GM12878 (cell line): ENCODE data around the gene SYT1. TPM values are rescaled to one million over a fixed set of nuclear protein-coding genes. Genes with fewer than 3 reads are reported as not detected.

Experiments
- ATAC-seq: fragments of 200-7000 bp; cut with Tn5 transposase; 3 replicates; pipeline ENCODE4 v1.9.1; 2020; ENCODE audit warnings: mild to moderate bottlenecking, moderate library complexity
- Bru-seq: library from RNA; stranded (reverse); fragments of 400-500 nt; gene quantifications from one replicate; lab custom pipeline; 2021; lab: Mats Ljungman, UMichigan
- BruChase-seq, 2 experiments: library from RNA; stranded (reverse); fragments of 400-500 nt; gene quantifications; one replicate each; lab custom pipeline; 2021; lab: Mats Ljungman, UMichigan
- BruUV-seq: library from RNA; stranded (reverse); fragments of 400-500 nt; replicated peaks from 2 replicates; lab custom pipeline; 2021; lab: Mats Ljungman, UMichigan
- CTCF ChIA-PET: fragments of 300-600 bp; sonication (Branson Sonifier 250); formaldehyde crosslinking; extraction: SDS; loops from one replicate; lab custom pipeline; 2021; ENCODE audit warnings: inconsistent platforms; lab: Yijun Ruan, JAX
- POLR2A ChIA-PET: fragments of 350-600 bp; formaldehyde crosslinking; extraction: SDS; loops from one replicate; lab custom pipeline; 2021; ENCODE audit warnings: inconsistent platforms; lab: Charles Lee
- RAD21 ChIA-PET: fragments of 300-600 bp; sonication (Branson Sonifier 250); formaldehyde crosslinking; loops from one replicate; lab custom pipeline; 2023; ENCODE audit warnings: antibody characterized with exemption; ENCODE audit not compliant: unreplicated experiment; lab: Charles Lee
- SMC1A ChIA-PET: fragments of 300-600 bp; sonication (Branson Sonifier 250); formaldehyde crosslinking; loops from one replicate; lab custom pipeline; 2023; ENCODE audit not compliant: unreplicated experiment, uncharacterized antibody; lab: Charles Lee
- DNase-seq: peaks from one replicate; pipeline ENCODE4 v3.0.0-alpha.2; 2011; ENCODE audit warnings: low read depth, low spot score
- FAIRE-seq: peaks from 3 replicates; lab custom pipeline; 2011; peaks lifted over from hg19 to GRCh38; lab: Jason Lieb, UNC
- H2AFZ ChIP-seq: 2 replicates; pipeline ENCODE4 v1.6.0; 2011; ENCODE audit warnings: low read depth, low read length, control low read depth; ENCODE audit not compliant: control insufficient read depth
- H3K27ac ChIP-seq: 2 replicates; pipeline ENCODE4 v1.5.1; 2011; ENCODE audit warnings: control low read depth; ENCODE audit not compliant: control insufficient read depth, insufficient read depth
- H3K27me3 ChIP-seq, 2 experiments: replicated peaks in 1 of 2; 2 replicates each; pipeline versions ENCODE4 v1.6.0 to v1.6.1; 2011; ENCODE audit warnings: low read length in 1 of 2; ENCODE audit not compliant: control insufficient read depth in 2 of 2, insufficient read depth in 2 of 2
- H3K36me3 ChIP-seq, 2 experiments: 2 replicates each; pipeline ENCODE4 v1.5.1; 2011; ENCODE audit warnings: low read length in 1 of 2; ENCODE audit not compliant: control insufficient read depth in 2 of 2, insufficient read depth in 2 of 2
- H3K4me1 ChIP-seq: 2 replicates; pipeline ENCODE4 v1.6.1; 2011; ENCODE audit warnings: mild to moderate bottlenecking, low read length, moderate library complexity, mixed read lengths; ENCODE audit not compliant: control insufficient read depth, insufficient read depth
- H3K4me2 ChIP-seq: 2 replicates; pipeline ENCODE4 v1.6.0; 2011; ENCODE audit warnings: control low read depth; ENCODE audit not compliant: control insufficient read depth, insufficient read depth
- H3K4me3 ChIP-seq: fragments of 200-600 bp; sonication (generic); 2 replicates; pipeline ENCODE4 v1.5.1; 2016
- H3K79me2 ChIP-seq: 2 replicates; pipeline ENCODE4 v1.6.0; 2011; ENCODE audit warnings: low read length; ENCODE audit not compliant: control insufficient read depth, insufficient read depth
- H3K9ac ChIP-seq: 2 replicates; pipeline ENCODE4 v1.8.0; 2011; ENCODE audit warnings: low read length, control low read depth, mixed read lengths; ENCODE audit not compliant: control insufficient read depth, insufficient read depth
- H3K9me3 ChIP-seq: replicated peaks from 3 replicates; pipeline ENCODE4 v1.5.1; 2011; ENCODE audit warnings: mild to moderate bottlenecking, low read length; ENCODE audit not compliant: control insufficient read depth, insufficient read depth
- H4K20me1 ChIP-seq: 2 replicates; pipeline ENCODE4 v1.6.0; 2011; ENCODE audit not compliant: control insufficient read depth, insufficient read depth
- BRCA1 ChIP-seq: IDR thresholded peaks from 2 replicates; pipeline ENCODE4 v1.6.1; 2011; ENCODE audit warnings: low read depth, low read length, improper control_type of control experiment
- IRF4 ChIP-seq: IDR thresholded peaks from 2 replicates; pipeline ENCODE4 v1.6.1; 2011; ENCODE audit warnings: low read depth, low read length
- NFYB ChIP-seq: IDR thresholded peaks from 2 replicates; pipeline ENCODE4 v1.6.1; 2011; ENCODE audit warnings: low read depth, mild to moderate bottlenecking, low read length, improper control_type of control experiment, moderate library complexity; ENCODE audit not compliant: insufficient read depth
- RBBP5 ChIP-seq: fragments of 200-600 bp; sonication (generic); conservative IDR thresholded peaks from 2 replicates; pipeline ENCODE4 v1.6.1; 2016
- SKIL ChIP-seq: fragments of 450-650 bp; IDR thresholded peaks from 2 replicates; pipeline ENCODE4 v1.6.1; 2017; ENCODE audit warnings: mild to moderate bottlenecking, low read depth, inconsistent platforms; ENCODE audit not compliant: poor library complexity, severe bottlenecking
- USF1 ChIP-seq: IDR thresholded peaks from 2 replicates; pipeline ENCODE4 v1.6.1; 2011; ENCODE audit warnings: borderline replicate concordance, low read depth, mild to moderate bottlenecking, moderate library complexity, mixed read lengths, low read length; ENCODE audit not compliant: insufficient read depth; ENCODE audit errors: extremely low read length
- ZBED1 ChIP-seq: IDR thresholded peaks from 2 replicates; pipeline ENCODE4 v1.6.1; 2016; ENCODE audit warnings: borderline replicate concordance
- WGBS: methylation state at CpG from one replicate; pipeline ENCODE4 v1.1.6; 2016; ENCODE audit warnings: low lambda C conversion rate; ENCODE audit not compliant: insufficient replicate concordance, insufficient coverage; ENCODE audit errors: missing lambda C conversion rate; 5-methylcytosine and 5-hydroxymethylcytosine counted together
- in situ Hi-C: fragments of 300-500 bp; cut with MboI; formaldehyde crosslinking; loops from 9 replicates; pipeline ENCODE4 v1.14.3; 2018; ENCODE audit warnings: mixed read lengths
- intact Hi-C: fragments of 100-400 bp; cut with micrococcal nuclease; formaldehyde crosslinking; loops from one replicate; pipeline ENCODE4 v1.14.2; 2022; ENCODE audit not compliant: unreplicated experiment
- long read RNA-seq, 2 experiments: library from polyadenylated mRNA; unstranded; transcript quantifications; one replicate each; pipeline ENCODE4 v2.0.0, GENCODE V29; 2019 to 2020
- polyA minus RNA-seq, 3 experiments: library from RNA; depleted of rRNA, polyadenylated mRNA; stranded (reverse); fragments of >200 nt; gene quantifications; 2 replicates each; pipeline ENCODE4 v1.2.3, GENCODE V29; 2011
- polyA plus RNA-seq, 11 experiments: library from polyadenylated mRNA; depleted of rRNA in 4 of 11; unstranded in 6 of 11; stranded (reverse) in 5 of 11; fragments of >200 nt; fragmentation: Nextera tagmentation in 4 of 11; fragmentation: Illumina TruSeq in 1 of 11; extraction: Ambion mirVana in 4 of 11; extraction: Trizol in 1 of 11; gene quantifications; 1 replicate in 1 of 11; 2 replicates in 10 of 11; pipeline versions ENCODE4 v1.2.1 to v1.2.3, GENCODE V29; 2011 to 2016; ENCODE audit warnings: inconsistent platforms in 2 of 11, missing spikeins in 2 of 11, low read depth in 1 of 11
- total RNA-seq, 4 experiments: library from RNA; depleted of rRNA in 3 of 4; stranded (reverse); fragments of >200 nt in 3 of 4; fragmentation: Illumina TruSeq in 1 of 4; extraction: Trizol in 1 of 4; gene quantifications; 2 replicates each; pipeline versions ENCODE4 v1.2.1 to v1.2.3, GENCODE V29; 2013 to 2021

SYT1 gene
- not detected in 2 replicates for total RNA-seq (2013; cell fraction: nucleolus; rRNA removed)
- total RNA-seq (2014; rRNA removed) (not detected in 2 replicates), total RNA-seq (2014; rRNA removed; fragmentation: Illumina TruSeq; extraction: Trizol) (not detected in 2 replicates), total RNA-seq (2021) (0.11 and 0.28 TPM in 2 replicates), polyA plus RNA-seq (2011; rRNA removed) (not detected in 2 replicates), polyA plus RNA-seq (2014; fragmentation: Illumina TruSeq; extraction: Trizol) (not detected in 2 replicates), polyA plus RNA-seq (2014; fragmentation: Nextera tagmentation; extraction: Ambion mirVana) (not detected), polyA plus RNA-seq (2014; rRNA removed) (not detected in 2 replicates), polyA plus RNA-seq (2016; fragmentation: Nextera tagmentation; extraction: Ambion mirVana) (under 1 TPM in 1 of 2 experiments, not detected in 1; 0.10 TPM), polyA minus RNA-seq (2011; rRNA and poly(A)+ RNA removed) (not detected in 2 replicates), Bru-seq, nascent RNA (percentile 4 among the genes with signal in this experiment), BruChase-seq, experiment 1, labeled RNA remaining after a 6-hour chase (percentile 3 among the genes with signal in this experiment), BruChase-seq, experiment 2, labeled RNA remaining after a 2-hour chase (percentile 2 among the genes with signal in this experiment)
- not detected for polyA plus RNA-seq (2011; ENCODE audit: low read depth)
- not detected in 2 replicates for polyA plus RNA-seq (2011; cell fraction: cytosol; rRNA removed)
- not detected in 2 replicates for polyA plus RNA-seq (2011; cell fraction: nucleus; rRNA removed)
- not detected in 2 replicates for polyA plus RNA-seq (2012)
- not detected in 2 replicates for polyA minus RNA-seq (2011; cell fraction: cytosol; rRNA and poly(A)+ RNA removed)
- not detected in 2 replicates for polyA minus RNA-seq (2011; cell fraction: nucleus; rRNA and poly(A)+ RNA removed)
- long read RNA-seq, experiment 1: 0 reads
- long read RNA-seq, experiment 2, partial matches to known transcripts: 0 of 9 reads
- long read RNA-seq, experiment 2, other reads (novel, unspliced or antisense): 9 of 9 reads

DNA sequence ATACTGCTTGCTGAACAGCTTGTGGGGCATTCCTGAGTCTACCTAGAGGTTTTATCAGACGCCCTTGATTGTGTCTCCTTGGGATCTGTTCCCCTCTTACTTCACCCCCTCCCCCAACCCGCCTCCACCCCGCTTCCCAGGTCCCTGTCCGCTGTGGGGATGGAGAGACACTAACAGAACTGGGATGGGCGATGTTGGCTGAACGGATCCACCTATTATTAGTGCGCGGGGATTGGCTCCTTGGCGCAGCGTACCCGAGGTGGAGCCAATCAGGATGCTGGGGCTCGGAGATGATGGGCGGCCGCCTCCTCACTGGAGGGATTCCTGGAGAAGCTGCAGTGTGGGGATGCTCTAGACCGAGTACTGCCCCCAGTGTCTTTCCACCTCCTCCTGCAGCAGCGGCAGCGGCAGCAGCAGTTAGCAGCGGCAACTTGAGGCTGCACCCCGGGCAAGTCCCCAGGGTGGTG is at the start of gene SYT1:
TSS of gene SYT1 (plus strand) at position 372 of the 467 bp plus-strand sequence.
- WGBS: 8% methylated on average over 16 of the region's 19 CpGs
- H3K9ac ChIP-seq: no peak within 1 kb of the TSS
- H3K4me2 ChIP-seq: peak within 1 kb of the TSS; percentile 86
- H3K36me3 ChIP-seq: no peaks in the 10 kb centered on the region
- in situ Hi-C loops (no loop called here), intact Hi-C loops (no loop called here)
- peaks cover 3% of the 10 kb centered on the region for H3K4me1 ChIP-seq
- ChIA-PET CTCF (no interaction called here), POLR2A (no interaction called here), SMC1A (interaction anchor here (2.0 kb wide), 1 partner anchor 9 kb away, joined by 6 read pairs; no protein-coding TSS in a partner anchor), RAD21 (no interaction called here)
- TF ChIP-seq USF1: no peak
- no peak for TF ChIP-seq ZBED1
- TF ChIP-seq NFYB: 0 out of 2 replicates have a peak, but pooled peaks have one; percentile 28
- TF ChIP-seq IRF4: no peak
- no peak for TF ChIP-seq SKIL
- no peak for TF ChIP-seq RBBP5
- TF ChIP-seq BRCA1: no peak
- DNase-seq: no peak
- no peak within 1 kb of the TSS; the same call in 1 of the 2 replicates for H2AFZ ChIP-seq
- H3K27ac ChIP-seq: no peak within 1 kb of the TSS
- BruUV-seq: no TSS peak
- peak within 1 kb of the TSS; percentile 49; the same call in 1 of the 2 replicates for H3K4me3 ChIP-seq
- no peak for FAIRE-seq
- no peaks in the 10 kb centered on the region for H4K20me1 ChIP-seq
- peak; percentile 54 for ATAC-seq
- peaks cover 2% of the 10 kb centered on the region in 2 experiments; a peak in 3 of 4 replicates for H3K27me3 ChIP-seq
- H3K79me2 ChIP-seq: no peaks in the 10 kb centered on the region
- no peaks in the 10 kb centered on the region for H3K9me3 ChIP-seq
